ENCODE results near the gene MRPL45.

MRPL45 gene

GRCh38 chr17:38363016-38363415 is 66.0 kb downstream of the MRPL45 start:
- TF ChIP-seq CTCF (IDR thresholded peaks at IDR 0.05; ENCODE audit: low read depth, low read length, missing control alignments), result no peak

GRCh38 chr17:38364741-38365140 is 67.8 kb downstream of the MRPL45 start:
- no peak for DNase-seq (ENCODE audit: extremely low read depth, low read depth)
- H3K4me3 ChIP-seq (replicated peaks; ENCODE audit: low read depth, low read length), result no peak overlapping the region
- TF ChIP-seq CTCF (IDR thresholded peaks at IDR 0.05; ENCODE audit: low read depth, low read length, missing control alignments), result no peak

More at GRCh38 chr17:38363016-38363415, 66.0 kb downstream of the MRPL45 start:
- no peak for DNase-seq (ENCODE audit: extremely low read depth, low read depth)
- H3K4me3 ChIP-seq (replicated peaks; ENCODE audit: low read depth, low read length), result no peak overlapping the region

- no peak overlapping the region for H3K4me3 ChIP-seq (replicated peaks; ENCODE audit: low read depth, low read length)
- no peak for TF ChIP-seq CTCF (IDR thresholded peaks at IDR 0.05; ENCODE audit: low read depth, low read length, missing control alignments)
- no peak for DNase-seq (ENCODE audit: extremely low read depth, low read depth)
These were observed 72.3 kb downstream of the MRPL45 start for GRCh38 chr17:38369124-38369886.

Data from HFF-Myc (cell line).